ENCODE data around the gene CACNG4.

DNA sequence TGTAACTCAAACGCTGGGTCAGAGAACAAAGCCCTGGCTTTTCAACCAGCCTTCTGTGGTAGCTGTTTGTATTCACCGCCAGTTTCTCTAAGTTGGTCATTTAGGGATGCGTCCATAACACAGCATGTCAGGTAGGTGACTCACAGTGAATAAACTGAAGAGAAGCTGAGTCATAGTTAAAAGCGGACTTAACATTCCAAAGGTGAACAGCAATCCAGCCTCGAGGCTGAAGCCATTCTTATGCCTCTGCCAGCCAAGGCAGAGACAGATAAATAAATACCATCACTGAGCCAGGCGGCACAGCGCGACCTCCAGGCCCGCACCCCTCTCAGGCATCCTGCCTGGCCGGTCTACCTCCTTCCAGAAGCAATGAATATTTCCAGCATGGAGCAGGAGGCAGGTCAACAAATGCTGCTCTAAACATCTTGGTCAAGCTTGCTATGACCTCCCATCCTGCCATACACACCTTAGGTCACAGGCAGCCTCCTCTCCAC lies 12.4 kb upstream of the CACNG4 start:
- peak; percentile 53; the same call in 1 of the 2 replicates for TF ChIP-seq CEBPB (IDR thresholded peaks at IDR 0.05; ENCODE audit: low read depth, low read length)
- TF ChIP-seq POLR2A (IDR thresholded peaks at IDR 0.05; ENCODE audit: low read depth, low read length): no peak
- TF ChIP-seq, protein P1, sequence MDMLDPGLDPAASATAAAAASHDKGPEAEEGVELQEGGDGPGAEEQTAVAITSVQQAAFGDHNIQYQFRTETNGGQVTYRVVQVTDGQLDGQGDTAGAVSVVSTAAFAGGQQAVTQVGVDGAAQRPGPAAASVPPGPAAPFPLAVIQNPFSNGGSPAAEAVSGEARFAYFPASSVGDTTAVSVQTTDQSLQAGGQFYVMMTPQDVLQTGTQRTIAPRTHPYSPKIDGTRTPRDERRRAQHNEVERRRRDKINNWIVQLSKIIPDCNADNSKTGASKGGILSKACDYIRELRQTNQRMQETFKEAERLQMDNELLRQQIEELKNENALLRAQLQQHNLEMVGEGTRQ (IDR thresholded peaks at IDR 0.05; ENCODE audit: low read depth, low read length): no peak
- TF ChIP-seq NFE2L2 (IDR thresholded peaks at IDR 0.05; ENCODE audit: low read depth, low read length): peak; percentile 93
- 0 out of 2 replicates have a peak, but pooled peaks have one; percentile 34 for TF ChIP-seq MXI1 (IDR thresholded peaks at IDR 0.05; ENCODE audit: borderline replicate concordance, low read depth, low read length)
- no peak for TF ChIP-seq SMC3 (IDR thresholded peaks at IDR 0.05; ENCODE audit: low read depth, low read length)
- no peak for TF ChIP-seq RAD21 (IDR thresholded peaks at IDR 0.05; ENCODE audit: low read length)
- TF ChIP-seq, protein P2, sequence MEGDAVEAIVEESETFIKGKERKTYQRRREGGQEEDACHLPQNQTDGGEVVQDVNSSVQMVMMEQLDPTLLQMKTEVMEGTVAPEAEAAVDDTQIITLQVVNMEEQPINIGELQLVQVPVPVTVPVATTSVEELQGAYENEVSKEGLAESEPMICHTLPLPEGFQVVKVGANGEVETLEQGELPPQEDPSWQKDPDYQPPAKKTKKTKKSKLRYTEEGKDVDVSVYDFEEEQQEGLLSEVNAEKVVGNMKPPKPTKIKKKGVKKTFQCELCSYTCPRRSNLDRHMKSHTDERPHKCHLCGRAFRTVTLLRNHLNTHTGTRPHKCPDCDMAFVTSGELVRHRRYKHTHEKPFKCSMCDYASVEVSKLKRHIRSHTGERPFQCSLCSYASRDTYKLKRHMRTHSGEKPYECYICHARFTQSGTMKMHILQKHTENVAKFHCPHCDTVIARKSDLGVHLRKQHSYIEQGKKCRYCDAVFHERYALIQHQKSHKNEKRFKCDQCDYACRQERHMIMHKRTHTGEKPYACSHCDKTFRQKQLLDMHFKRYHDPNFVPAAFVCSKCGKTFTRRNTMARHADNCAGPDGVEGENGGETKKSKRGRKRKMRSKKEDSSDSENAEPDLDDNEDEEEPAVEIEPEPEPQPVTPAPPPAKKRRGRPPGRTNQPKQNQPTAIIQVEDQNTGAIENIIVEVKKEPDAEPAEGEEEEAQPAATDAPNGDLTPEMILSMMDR (conservative IDR thresholded peaks at IDR 0.05; ENCODE audit: low read depth, low read length): no peak
- TF ChIP-seq RFX5 (IDR thresholded peaks at IDR 0.05; ENCODE audit: low read depth, low read length): no peak
- peak; percentile 99 for TF ChIP-seq FOS (IDR thresholded peaks at IDR 0.05; ENCODE audit: low read depth, low read length)
- peak; percentile 43 for TF ChIP-seq MAFK (IDR thresholded peaks at IDR 0.05; ENCODE audit: low read depth, low read length)
- TF ChIP-seq, protein P3, sequence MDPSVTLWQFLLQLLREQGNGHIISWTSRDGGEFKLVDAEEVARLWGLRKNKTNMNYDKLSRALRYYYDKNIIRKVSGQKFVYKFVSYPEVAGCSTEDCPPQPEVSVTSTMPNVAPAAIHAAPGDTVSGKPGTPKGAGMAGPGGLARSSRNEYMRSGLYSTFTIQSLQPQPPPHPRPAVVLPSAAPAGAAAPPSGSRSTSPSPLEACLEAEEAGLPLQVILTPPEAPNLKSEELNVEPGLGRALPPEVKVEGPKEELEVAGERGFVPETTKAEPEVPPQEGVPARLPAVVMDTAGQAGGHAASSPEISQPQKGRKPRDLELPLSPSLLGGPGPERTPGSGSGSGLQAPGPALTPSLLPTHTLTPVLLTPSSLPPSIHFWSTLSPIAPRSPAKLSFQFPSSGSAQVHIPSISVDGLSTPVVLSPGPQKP (IDR thresholded peaks at IDR 0.05; ENCODE audit: borderline replicate concordance, low read depth, low read length): no peak
- TF ChIP-seq CHD1 (IDR thresholded peaks at IDR 0.05; ENCODE audit: low read depth, low read length): no peak
- no peak for TF ChIP-seq MAZ (IDR thresholded peaks at IDR 0.05; ENCODE audit: borderline replicate concordance, low read depth, low read length)

Measured in IMR-90 (cell line).